ENCODE data around the gene KIAA0319L. TPM values are rescaled to one million over a fixed set of nuclear protein-coding genes. Genes with fewer than 3 reads are reported as not detected.

KIAA0319L gene
- total RNA-seq, 4 donors from 2014 or later, result 27.6 to 72.1 (median 53.8) TPM

DNA sequence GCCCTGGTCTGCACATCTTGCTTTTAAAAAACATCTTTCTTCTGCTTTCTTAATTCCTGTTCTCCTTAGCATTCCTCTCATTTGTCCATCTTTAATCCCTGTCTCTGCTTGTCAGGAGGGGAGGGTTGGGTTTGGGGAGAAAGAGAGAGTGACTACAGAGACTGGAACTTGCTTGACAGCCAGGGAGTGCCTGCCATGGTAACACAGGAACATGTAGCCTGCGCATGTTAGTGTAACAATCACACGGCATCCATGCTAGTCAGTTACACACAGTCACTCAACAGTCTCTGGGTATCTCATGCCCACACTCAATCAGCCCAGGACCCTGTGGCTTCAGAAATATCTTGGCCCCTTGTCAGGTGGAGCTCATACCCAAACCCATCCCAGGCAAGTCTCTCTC is 15.1 kb upstream of the KIAA0319L start:
- Histone ChIP-seq H3K9me3 (no peaks in the 10 kb centered on the region), H3K27ac (no peak overlapping the region), H3K4me1 (peaks cover 0 to 7% of the 10 kb centered on the region in 2 donors), H3K4me3 (no peak overlapping the region), H3K36me3 (no peaks in the 10 kb centered on the region), H3K27me3 (no peaks in the 10 kb centered on the region)
- no peak for DNase-seq
- intact Hi-C loops (cut with DNase I; ENCODE audit: low total_unique reads), result no loop called here
- TF ChIP-seq, protein P1, sequence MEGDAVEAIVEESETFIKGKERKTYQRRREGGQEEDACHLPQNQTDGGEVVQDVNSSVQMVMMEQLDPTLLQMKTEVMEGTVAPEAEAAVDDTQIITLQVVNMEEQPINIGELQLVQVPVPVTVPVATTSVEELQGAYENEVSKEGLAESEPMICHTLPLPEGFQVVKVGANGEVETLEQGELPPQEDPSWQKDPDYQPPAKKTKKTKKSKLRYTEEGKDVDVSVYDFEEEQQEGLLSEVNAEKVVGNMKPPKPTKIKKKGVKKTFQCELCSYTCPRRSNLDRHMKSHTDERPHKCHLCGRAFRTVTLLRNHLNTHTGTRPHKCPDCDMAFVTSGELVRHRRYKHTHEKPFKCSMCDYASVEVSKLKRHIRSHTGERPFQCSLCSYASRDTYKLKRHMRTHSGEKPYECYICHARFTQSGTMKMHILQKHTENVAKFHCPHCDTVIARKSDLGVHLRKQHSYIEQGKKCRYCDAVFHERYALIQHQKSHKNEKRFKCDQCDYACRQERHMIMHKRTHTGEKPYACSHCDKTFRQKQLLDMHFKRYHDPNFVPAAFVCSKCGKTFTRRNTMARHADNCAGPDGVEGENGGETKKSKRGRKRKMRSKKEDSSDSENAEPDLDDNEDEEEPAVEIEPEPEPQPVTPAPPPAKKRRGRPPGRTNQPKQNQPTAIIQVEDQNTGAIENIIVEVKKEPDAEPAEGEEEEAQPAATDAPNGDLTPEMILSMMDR (IDR thresholded peaks at IDR 0.05), result no peak
- TF ChIP-seq POLR2A (IDR thresholded peaks at IDR 0.05), result no peak

DNA sequence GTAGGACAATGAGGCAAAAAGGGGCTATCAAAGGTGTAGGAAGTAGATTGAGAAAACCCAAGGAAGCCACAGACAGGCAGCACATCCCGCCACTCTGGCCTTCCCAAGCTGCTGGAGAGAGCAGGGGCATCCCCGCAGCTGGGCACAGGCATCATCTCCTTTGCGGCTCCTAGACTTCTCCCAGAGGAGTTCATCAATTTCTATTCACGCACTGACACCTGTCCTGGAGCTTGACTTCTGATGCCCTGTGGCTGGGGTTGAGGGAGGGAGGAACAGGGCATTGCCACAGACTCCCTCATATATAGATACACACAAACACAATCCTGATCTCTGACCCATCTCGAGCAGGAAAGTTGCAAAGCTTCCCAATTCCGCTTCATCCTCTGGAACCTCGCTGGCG is 14.1 kb upstream of the KIAA0319L start:
- intact Hi-C loops (cut with DNase I; ENCODE audit: low total_unique reads), result no loop called here
- no peak overlapping the region for H3K27ac ChIP-seq
- H3K4me1 ChIP-seq, result peaks cover 0 to 7% of the 10 kb centered on the region in 2 donors
- no peak for TF ChIP-seq POLR2A (IDR thresholded peaks at IDR 0.05)
- TF ChIP-seq, protein P1 (IDR thresholded peaks at IDR 0.05), result no peak
- DNase-seq, result no peak
- H3K36me3 ChIP-seq, result no peaks in the 10 kb centered on the region
- no peak overlapping the region for H3K4me3 ChIP-seq
- no peaks in the 10 kb centered on the region for H3K27me3 ChIP-seq
- no peaks in the 10 kb centered on the region for H3K9me3 ChIP-seq

DNA sequence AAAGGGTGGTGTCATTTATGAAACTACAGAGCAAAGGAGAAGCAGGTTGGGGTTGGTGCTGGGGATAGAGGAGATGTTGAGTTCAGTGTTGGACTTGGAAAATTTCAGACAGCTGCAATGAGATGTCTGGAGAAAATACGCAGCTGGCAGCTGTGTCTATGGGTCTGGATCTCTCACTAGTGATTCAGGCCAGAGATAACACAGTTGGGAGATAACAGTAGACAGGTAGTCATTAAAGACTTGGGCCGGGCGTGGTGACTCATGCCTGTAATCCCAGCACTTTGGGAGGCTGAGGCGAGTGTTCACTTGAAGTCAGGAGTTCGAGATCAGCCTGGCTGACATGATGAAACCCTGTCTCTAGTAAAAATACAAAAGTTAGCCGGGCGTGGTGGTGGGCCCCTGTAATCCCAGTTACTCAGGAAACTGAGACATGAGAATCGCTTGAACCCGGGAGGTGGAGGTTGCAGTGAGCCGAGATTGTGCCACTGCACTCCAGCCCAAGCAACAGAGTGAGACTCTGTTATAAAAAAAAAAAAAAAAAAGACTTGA is 13.5 kb upstream of the KIAA0319L start:
- TF ChIP-seq, protein P1 (IDR thresholded peaks at IDR 0.05), result no peak
- no peak for TF ChIP-seq POLR2A (IDR thresholded peaks at IDR 0.05)
- DNase-seq, result no peak
- Histone ChIP-seq H3K4me3 (no peak overlapping the region), H3K27ac (no peak overlapping the region), H3K27me3 (no peaks in the 10 kb centered on the region), H3K9me3 (no peaks in the 10 kb centered on the region), H3K4me1 (peaks cover 0 to 7% of the 10 kb centered on the region in 2 donors), H3K36me3 (no peaks in the 10 kb centered on the region)
- intact Hi-C loops (cut with DNase I; ENCODE audit: low total_unique reads), result no loop called here

DNA sequence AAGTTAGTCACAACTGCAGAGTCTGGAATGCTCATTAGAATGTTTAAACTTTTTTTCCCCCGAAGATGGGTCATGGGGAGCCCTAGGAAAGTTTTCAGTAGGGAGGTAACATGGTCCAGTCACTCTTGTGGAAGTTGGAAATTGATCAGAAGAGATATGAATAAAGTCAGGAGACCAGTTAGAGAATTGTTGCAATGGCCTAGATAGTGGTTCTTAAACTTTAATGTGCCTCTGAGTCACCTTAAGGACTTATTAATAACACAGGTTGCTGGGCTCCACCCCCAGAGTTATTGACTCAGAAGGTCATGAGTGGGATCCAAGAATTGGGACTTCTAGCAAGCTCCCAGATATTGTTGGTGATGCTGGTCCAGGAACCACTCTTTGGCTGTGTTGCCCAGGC is 12.7 kb upstream of the KIAA0319L start:
- Histone ChIP-seq H3K27ac (no peak overlapping the region), H3K36me3 (no peaks in the 10 kb centered on the region), H3K4me1 (peaks cover 0 to 7% of the 10 kb centered on the region in 2 donors), H3K27me3 (no peaks in the 10 kb centered on the region), H3K9me3 (no peaks in the 10 kb centered on the region), H3K4me3 (no peak overlapping the region)
- intact Hi-C loops (cut with DNase I; ENCODE audit: low total_unique reads), result loop anchor here (5.0 kb wide), 1 partner anchor 157 kb away; no protein-coding TSS in a partner anchor
- TF ChIP-seq, protein P1 (IDR thresholded peaks at IDR 0.05), result no peak
- no peak for TF ChIP-seq POLR2A (IDR thresholded peaks at IDR 0.05)
- no peak for DNase-seq

DNA sequence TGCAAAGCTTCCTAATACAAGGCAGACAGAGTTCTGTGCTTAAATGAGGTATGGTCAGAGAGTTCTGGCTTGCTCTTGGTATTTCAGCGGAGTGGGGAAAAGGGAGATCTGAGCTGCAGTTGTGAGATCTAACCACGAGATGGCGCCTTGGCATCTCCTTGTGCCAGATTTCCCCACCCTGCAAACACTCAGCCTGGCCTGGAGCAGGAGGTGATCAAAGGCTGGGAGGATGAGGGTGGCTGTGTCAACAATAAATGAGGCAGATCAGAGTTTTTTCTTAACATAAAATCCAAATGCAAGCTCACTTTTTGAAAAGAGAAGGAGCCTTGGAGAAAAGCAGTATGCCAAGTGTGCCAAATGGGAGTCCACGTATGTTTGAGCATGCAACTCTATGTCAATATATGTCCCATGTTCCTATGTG is 11.8 kb upstream of the KIAA0319L start:
- TF ChIP-seq, protein P1 (IDR thresholded peaks at IDR 0.05), result peak; percentile 53 to 80 (median 64)
- TF ChIP-seq POLR2A (IDR thresholded peaks at IDR 0.05), result no peak
- H3K27ac ChIP-seq, result no peak overlapping the region
- no peaks in the 10 kb centered on the region for H3K27me3 ChIP-seq
- no peaks in the 10 kb centered on the region for H3K36me3 ChIP-seq
- intact Hi-C loops (cut with DNase I; ENCODE audit: low total_unique reads), result loop anchor here (5.0 kb wide), 1 partner anchor 158 kb away; no protein-coding TSS in a partner anchor
- H3K4me3 ChIP-seq, result no peak overlapping the region
- peak in 1 of 2 donors; percentile 57 for DNase-seq
- H3K9me3 ChIP-seq, result no peaks in the 10 kb centered on the region
- H3K4me1 ChIP-seq, result peaks cover 0 to 7% of the 10 kb centered on the region in 2 donors

Measured in uterus (tissue), 4 donors.